ENCODE results near the gene SLC39A3. TPM values are rescaled to one million over a fixed set of nuclear protein-coding genes. Genes with fewer than 3 reads are reported as not detected.

Gene SLC39A3
- total and polyA plus RNA-seq, 4 donors: 22.4 to 56.5 (median 42.7) TPM

GRCh38 chr19:2759965-2760364 is 20.1 kb upstream of the SLC39A3 start:
- H3K4me3 ChIP-seq (ENCODE audit: low read depth, low read length): no peak overlapping the region
- no peaks in the 10 kb centered on the region for H3K9me3 ChIP-seq (ENCODE audit: control insufficient read depth, insufficient read depth, low read length)
- 95% methylated on average over 7 of the region's 7 CpGs for WGBS (ENCODE audit: insufficient coverage)
- no peak for DNase-seq (ENCODE audit: low read depth in 4 of 6, low spot score in 6 of 6)
- no peaks in the 10 kb centered on the region for H3K27me3 ChIP-seq (ENCODE audit: control insufficient read depth, insufficient read depth, low read length)
- peaks cover 94% of the 10 kb centered on the region for H3K36me3 ChIP-seq (ENCODE audit: control insufficient read depth, insufficient read depth, low read length)
- H3K27ac ChIP-seq (ENCODE audit: low read depth, low read length): no peak overlapping the region
- no peaks in the 10 kb centered on the region for H3K4me1 ChIP-seq (ENCODE audit: control insufficient read depth, insufficient read depth, low read length)

- Histone ChIP-seq H3K27me3 (ENCODE audit: control insufficient read depth, insufficient read depth, low read length) (no peaks in the 10 kb centered on the region), H3K36me3 (ENCODE audit: control insufficient read depth, insufficient read depth, low read length) (peaks cover 94% of the 10 kb centered on the region), H3K4me3 (ENCODE audit: low read depth, low read length) (no peak overlapping the region), H3K27ac (ENCODE audit: low read depth, low read length) (no peak overlapping the region), H3K9me3 (ENCODE audit: control insufficient read depth, insufficient read depth, low read length) (no peaks in the 10 kb centered on the region), H3K4me1 (ENCODE audit: control insufficient read depth, insufficient read depth, low read length) (no peaks in the 10 kb centered on the region)
- 98% methylated on average over 7 of the region's 17 CpGs for WGBS (ENCODE audit: insufficient coverage)
- no peak for DNase-seq (ENCODE audit: low read depth in 4 of 6, low spot score in 6 of 6)
Measured at GRCh38 chr19:2759362-2759761, 19.5 kb upstream of the SLC39A3 start.

GRCh38 chr19:2758601-2759313 is 18.9 kb upstream of the SLC39A3 start:
- Histone ChIP-seq H3K9me3 (ENCODE audit: control insufficient read depth, insufficient read depth, low read length) (no peaks in the 10 kb centered on the region), H3K4me3 (ENCODE audit: low read depth, low read length) (no peak overlapping the region), H3K27me3 (ENCODE audit: control insufficient read depth, insufficient read depth, low read length) (no peaks in the 10 kb centered on the region), H3K36me3 (ENCODE audit: control insufficient read depth, insufficient read depth, low read length) (peaks cover 95% of the 10 kb centered on the region), H3K4me1 (ENCODE audit: control insufficient read depth, insufficient read depth, low read length) (no peaks in the 10 kb centered on the region), H3K27ac (ENCODE audit: low read depth, low read length) (no peak overlapping the region)
- no peak for DNase-seq (ENCODE audit: low read depth in 4 of 6, low spot score in 6 of 6)
- 98% methylated on average over 14 of the region's 17 CpGs for WGBS (ENCODE audit: insufficient coverage)

- Histone ChIP-seq H3K27me3 (ENCODE audit: control insufficient read depth, insufficient read depth, low read length) (no peaks in the 10 kb centered on the region), H3K4me3 (ENCODE audit: low read depth, low read length) (no peak overlapping the region), H3K4me1 (ENCODE audit: control insufficient read depth, insufficient read depth, low read length) (no peaks in the 10 kb centered on the region), H3K9me3 (ENCODE audit: control insufficient read depth, insufficient read depth, low read length) (no peaks in the 10 kb centered on the region), H3K27ac (ENCODE audit: low read depth, low read length) (no peak overlapping the region), H3K36me3 (ENCODE audit: control insufficient read depth, insufficient read depth, low read length) (peaks cover 92% of the 10 kb centered on the region)
- DNase-seq (ENCODE audit: low read depth in 4 of 6, low spot score in 6 of 6): no peak
- WGBS (ENCODE audit: insufficient coverage): 95% methylated on average over 46 of the region's 48 CpGs
Measured at GRCh38 chr19:2756921-2757881, 17.4 kb upstream of the SLC39A3 start.

GRCh38 chr19:2756477-2756876 is 16.7 kb upstream of the SLC39A3 start:
- Histone ChIP-seq H3K36me3 (ENCODE audit: control insufficient read depth, insufficient read depth, low read length) (peaks cover 85% of the 10 kb centered on the region), H3K27me3 (ENCODE audit: control insufficient read depth, insufficient read depth, low read length) (no peaks in the 10 kb centered on the region), H3K4me1 (ENCODE audit: control insufficient read depth, insufficient read depth, low read length) (no peaks in the 10 kb centered on the region), H3K4me3 (ENCODE audit: low read depth, low read length) (no peak overlapping the region), H3K27ac (ENCODE audit: low read depth, low read length) (no peak overlapping the region), H3K9me3 (ENCODE audit: control insufficient read depth, insufficient read depth, low read length) (no peaks in the 10 kb centered on the region)
- no peak for DNase-seq (ENCODE audit: low read depth in 4 of 6, low spot score in 6 of 6)
- WGBS (ENCODE audit: insufficient coverage): 95% methylated on average over 7 of the region's 8 CpGs

GRCh38 chr19:2755811-2756210 is 16.0 kb upstream of the SLC39A3 start:
- no peaks in the 10 kb centered on the region for H3K4me1 ChIP-seq (ENCODE audit: control insufficient read depth, insufficient read depth, low read length)
- H3K27me3 ChIP-seq (ENCODE audit: control insufficient read depth, insufficient read depth, low read length): no peaks in the 10 kb centered on the region
- WGBS (ENCODE audit: insufficient coverage): 93% methylated on average over 9 of the region's 16 CpGs
- DNase-seq (ENCODE audit: low read depth in 4 of 6, low spot score in 6 of 6): no peak
- no peak overlapping the region for H3K4me3 ChIP-seq (ENCODE audit: low read depth, low read length)
- no peaks in the 10 kb centered on the region for H3K9me3 ChIP-seq (ENCODE audit: control insufficient read depth, insufficient read depth, low read length)
- H3K27ac ChIP-seq (ENCODE audit: low read depth, low read length): no peak overlapping the region
- H3K36me3 ChIP-seq (ENCODE audit: control insufficient read depth, insufficient read depth, low read length): peaks cover 78% of the 10 kb centered on the region

- Histone ChIP-seq H3K4me3 (ENCODE audit: low read depth, low read length) (no peak overlapping the region), H3K9me3 (ENCODE audit: control insufficient read depth, insufficient read depth, low read length) (no peaks in the 10 kb centered on the region), H3K4me1 (ENCODE audit: control insufficient read depth, insufficient read depth, low read length) (no peaks in the 10 kb centered on the region), H3K36me3 (ENCODE audit: control insufficient read depth, insufficient read depth, low read length) (peaks cover 74% of the 10 kb centered on the region), H3K27ac (ENCODE audit: low read depth, low read length) (no peak overlapping the region), H3K27me3 (ENCODE audit: control insufficient read depth, insufficient read depth, low read length) (no peaks in the 10 kb centered on the region)
- WGBS (ENCODE audit: insufficient coverage): 86% methylated on average over 16 of the region's 16 CpGs
- no peak for DNase-seq (ENCODE audit: low read depth in 4 of 6, low spot score in 6 of 6)
Measured at GRCh38 chr19:2755448-2755705, 15.6 kb upstream of the SLC39A3 start.

GRCh38 chr19:2754659-2755447 is 15.0 kb upstream of the SLC39A3 start:
- no peak for DNase-seq (ENCODE audit: low read depth in 4 of 6, low spot score in 6 of 6)
- H3K27me3 ChIP-seq (ENCODE audit: control insufficient read depth, insufficient read depth, low read length): no peaks in the 10 kb centered on the region
- H3K9me3 ChIP-seq (ENCODE audit: control insufficient read depth, insufficient read depth, low read length): no peaks in the 10 kb centered on the region
- peaks cover 73% of the 10 kb centered on the region for H3K36me3 ChIP-seq (ENCODE audit: control insufficient read depth, insufficient read depth, low read length)
- WGBS (ENCODE audit: insufficient coverage): 95% methylated on average over 43 of the region's 43 CpGs
- H3K4me1 ChIP-seq (ENCODE audit: control insufficient read depth, insufficient read depth, low read length): no peaks in the 10 kb centered on the region
- H3K4me3 ChIP-seq (ENCODE audit: low read depth, low read length): no peak overlapping the region
- H3K27ac ChIP-seq (ENCODE audit: low read depth, low read length): no peak overlapping the region

- DNase-seq (ENCODE audit: low read depth in 4 of 6, low spot score in 6 of 6): no peak
- no peak overlapping the region for H3K27ac ChIP-seq (ENCODE audit: low read depth, low read length)
- peaks cover 39% of the 10 kb centered on the region for H3K36me3 ChIP-seq (ENCODE audit: control insufficient read depth, insufficient read depth, low read length)
- H3K27me3 ChIP-seq (ENCODE audit: control insufficient read depth, insufficient read depth, low read length): no peaks in the 10 kb centered on the region
- no peak overlapping the region for H3K4me3 ChIP-seq (ENCODE audit: low read depth, low read length)
- peaks cover 7% of the 10 kb centered on the region for H3K4me1 ChIP-seq (ENCODE audit: control insufficient read depth, insufficient read depth, low read length)
- no peaks in the 10 kb centered on the region for H3K9me3 ChIP-seq (ENCODE audit: control insufficient read depth, insufficient read depth, low read length)
- WGBS (ENCODE audit: insufficient coverage): 93% methylated on average over 20 of the region's 21 CpGs
Measured at GRCh38 chr19:2751438-2751830, 11.6 kb upstream of the SLC39A3 start.

Data from spinal cord (tissue), 10 donors.